Right atrium auricular region (tissue), 2 donors: ENCODE results near the gene IGIP. TPM values are rescaled to one million over a fixed set of nuclear protein-coding genes. Genes with fewer than 3 reads are reported as not detected.

Source experiments
- DNase-seq: peaks from one replicate; pipeline ENCODE4 v3.0.0-alpha.2; 2019; ENCODE audit warnings: low spot score
- H3K27ac ChIP-seq, 2 donors: fragments of 200-600 bp; sonication (generic); 1 replicate in 1 of 2; 2 replicates in 1 of 2; pipeline ENCODE4 v1.5.1; 2016 to 2019
- H3K27me3 ChIP-seq, 2 donors: fragments of 200-600 bp; sonication (generic); one replicate each; pipeline versions ENCODE4 v1.5.1 to v1.6.0; 2017 to 2019
- H3K36me3 ChIP-seq: fragments of 200-600 bp; sonication (generic); one replicate; pipeline ENCODE4 v1.5.1; 2016
- H3K4me1 ChIP-seq, 2 donors: fragments of 200-600 bp; sonication (generic); one replicate each; pipeline versions ENCODE4 v1.5.1 to v1.6.0; 2017 to 2019
- H3K4me3 ChIP-seq, 2 donors: fragments of 200-600 bp; sonication (generic); 1 replicate in 1 of 2; 2 replicates in 1 of 2; pipeline ENCODE4 v1.5.1; 2017 to 2019; ENCODE audit warnings: mild to moderate bottlenecking in 1 of 2, moderate library complexity in 1 of 2
- H3K9me3 ChIP-seq, 2 donors: fragments of 200-600 bp; sonication (generic); one replicate each; pipeline ENCODE4 v1.5.1; 2019
- CTCF ChIP-seq, 2 donors: fragments of 200-600 bp; sonication (generic); IDR thresholded peaks; one replicate each; pipeline ENCODE4 v1.5.1; 2019; ENCODE audit warnings: antibody characterized with exemption in 2 of 2
- total RNA-seq, 2 donors: library from RNA; depleted of rRNA; stranded (reverse); fragments of >200 nt; gene quantifications; one replicate each; pipeline ENCODE4 v1.1.0, GENCODE V29; 2016

Gene IGIP
- total RNA-seq, 2 donors from 2014 or later, result 13.7 to 13.8 TPM

DNA sequence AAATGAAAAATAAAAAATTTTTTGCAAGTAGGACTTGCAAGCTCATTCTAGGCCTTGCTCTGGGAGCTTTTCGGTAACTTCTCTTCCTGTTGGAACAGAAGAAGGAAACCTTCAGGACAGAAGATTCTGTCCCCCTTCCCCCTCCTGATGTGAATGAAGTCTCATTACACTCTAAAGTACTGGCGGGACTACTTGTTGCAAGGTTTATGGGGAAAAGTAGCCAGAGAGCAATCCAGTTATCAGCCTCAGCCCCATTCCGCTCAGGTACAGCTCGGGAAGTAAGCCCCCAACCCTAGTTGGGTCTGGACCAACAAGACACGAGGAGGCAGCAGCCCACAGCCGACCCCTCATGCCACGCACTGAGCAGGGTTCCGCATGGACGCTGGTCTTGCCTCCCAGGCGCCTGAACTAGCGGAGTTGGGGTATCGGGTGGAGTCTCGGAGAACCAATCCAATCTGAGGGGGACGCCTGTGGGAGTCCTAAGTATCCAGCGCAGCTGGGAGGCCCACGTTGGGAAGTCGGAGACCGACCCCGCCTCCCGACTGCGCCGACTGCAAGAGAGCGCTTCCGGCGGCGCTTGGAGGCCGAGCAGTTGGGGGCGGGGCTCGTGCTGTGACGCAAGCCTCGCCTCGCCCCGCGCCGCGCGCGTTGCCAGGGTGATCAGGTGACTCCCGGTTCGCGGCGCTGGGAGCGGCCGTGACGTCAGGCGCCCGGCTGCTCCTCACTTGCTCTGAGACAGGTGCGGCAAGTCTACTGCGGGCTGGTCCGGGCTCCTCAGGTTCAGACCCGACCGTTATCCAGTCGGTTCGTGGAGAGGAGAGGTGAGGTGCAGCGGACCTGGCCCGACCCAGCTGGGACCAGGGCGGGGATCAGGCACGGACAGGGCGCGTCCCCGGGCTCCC, 49.0 kb downstream of the IGIP start, which contains the start of gene CYSTM1:
CYSTM1 (plus strand) TSS at position 724 of the 902 bp plus-strand sequence. CDS start 19,278 bp downstream, outside the sequence.
- Histone ChIP-seq H3K36me3 (no peaks in the 10 kb centered on the region), H3K27ac (peak within 1 kb of the TSS; percentile 98 to 99), H3K4me1 (peaks cover 0 to 27% of the 10 kb centered on the region in 2 donors), H3K4me3 (peak within 1 kb of the TSS; percentile 87 to 98), H3K27me3 (no peaks in the 10 kb centered on the region), H3K9me3 (no peaks in the 10 kb centered on the region)
- TF ChIP-seq CTCF (IDR thresholded peaks at IDR 0.05), result no peak
- DNase-seq, result peak; percentile 98

- H3K27ac ChIP-seq, result peak overlapping the region; percentile 98 to 99
- no peaks in the 10 kb centered on the region for H3K36me3 ChIP-seq
- H3K4me1 ChIP-seq, result peaks cover 0 to 34% of the 10 kb centered on the region in 2 donors
- TF ChIP-seq CTCF (IDR thresholded peaks at IDR 0.05), result peak in 1 of 2 donors; percentile 1
- no peaks in the 10 kb centered on the region for H3K9me3 ChIP-seq
- peak overlapping the region; percentile 87 to 98 for H3K4me3 ChIP-seq
- DNase-seq, result peak; percentile 88
- H3K27me3 ChIP-seq, result no peaks in the 10 kb centered on the region
Measured at GRCh38 chr5:140175367-140176030, 49.8 kb downstream of the IGIP start.

- Histone ChIP-seq H3K36me3 (no peaks in the 10 kb centered on the region), H3K4me3 (peak overlapping the region; percentile 87 to 98), H3K4me1 (peaks cover 0 to 40% of the 10 kb centered on the region in 2 donors), H3K9me3 (no peaks in the 10 kb centered on the region), H3K27me3 (no peaks in the 10 kb centered on the region), H3K27ac (peak overlapping the region; percentile 98 to 99)
- no peak for DNase-seq
- no peak for TF ChIP-seq CTCF (IDR thresholded peaks at IDR 0.05)
Measured at GRCh38 chr5:140176031-140176387, 50.3 kb downstream of the IGIP start.

- Histone ChIP-seq H3K27me3 (no peaks in the 10 kb centered on the region), H3K4me3 (no peak overlapping the region), H3K9me3 (no peaks in the 10 kb centered on the region), H3K36me3 (no peaks in the 10 kb centered on the region), H3K27ac (peak overlapping the region; percentile 47 to 72), H3K4me1 (peaks cover 0 to 60% of the 10 kb centered on the region in 2 donors)
- no peak for DNase-seq
- no peak for TF ChIP-seq CTCF (IDR thresholded peaks at IDR 0.05)
Measured at GRCh38 chr5:140178086-140178410, 52.3 kb downstream of the IGIP start.

DNA sequence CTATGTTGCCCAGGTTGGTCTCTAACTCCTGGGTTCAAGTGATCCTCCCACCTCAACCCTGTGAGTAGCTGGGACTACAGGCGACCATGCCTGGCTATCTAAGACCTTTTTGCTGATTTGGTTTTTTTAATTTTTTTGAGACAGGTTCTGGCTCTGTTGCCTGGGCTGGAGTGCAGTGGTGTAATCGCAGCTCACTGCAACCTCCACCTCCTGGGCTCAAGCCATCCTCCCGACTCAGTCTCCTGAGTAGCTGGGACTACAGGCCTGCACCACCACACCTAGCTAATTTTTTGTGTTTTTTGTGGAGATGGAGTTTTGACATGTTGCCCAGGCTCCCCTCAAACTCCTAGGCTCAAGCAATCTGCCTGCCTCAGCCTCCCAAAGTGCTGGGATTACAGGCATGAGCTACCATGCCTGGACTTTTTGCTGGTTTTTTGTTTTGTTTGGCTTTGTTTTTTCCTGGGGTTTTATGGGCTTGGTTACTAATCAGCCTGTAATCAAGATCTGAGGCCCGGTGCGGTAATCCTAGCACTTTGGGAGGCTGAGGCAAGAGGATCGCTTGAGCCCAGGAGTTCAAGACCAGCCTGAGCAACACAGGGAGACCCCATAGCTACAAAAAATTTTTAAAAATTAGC, 52.9 kb downstream of the IGIP start:
- H3K27me3 ChIP-seq, result no peaks in the 10 kb centered on the region
- no peaks in the 10 kb centered on the region for H3K9me3 ChIP-seq
- peaks cover 0 to 66% of the 10 kb centered on the region in 2 donors for H3K4me1 ChIP-seq
- peak overlapping the region; percentile 47 to 72 for H3K27ac ChIP-seq
- no peak overlapping the region for H3K4me3 ChIP-seq
- no peak for TF ChIP-seq CTCF (IDR thresholded peaks at IDR 0.05)
- H3K36me3 ChIP-seq, result no peaks in the 10 kb centered on the region
- no peak for DNase-seq

Other genes starting within 250 kb of the IGIP start
- gene NRG2, start 82.6 kb upstream of the IGIP start, total RNA-seq, result 1 to 10 TPM; 1.8 to 1.9 TPM
- gene PURA, start 11.8 kb upstream of the IGIP start, total RNA-seq, result 10 to 100 TPM; 23.9 to 25.1 TPM
- gene CYSTM1, start 49.3 kb downstream of the IGIP start, total RNA-seq, result 100 to 1,000 TPM in 1 of 2 donors, 10 to 100 TPM in 1; 89.8 to 143 TPM
- gene PFDN1, start 177.2 kb downstream of the IGIP start, total RNA-seq, result 100 to 1,000 TPM in 1 of 2 donors, 10 to 100 TPM in 1; 80.4 to 123 TPM
- gene HBEGF, start 220.7 kb downstream of the IGIP start, total RNA-seq, result 10 to 100 TPM; 32.2 to 60.7 TPM
- not detected for gene SLC4A9, start 234.3 kb downstream of the IGIP start, total RNA-seq